K562 (cell line): Measurements from ENCODE around the gene PTGFR.

Source experiments
- BHLHE40 ChIP-seq: IDR thresholded peaks from 2 replicates; pipeline ENCODE4 v1.6.1; 2011; ENCODE audit warnings: low read length, improper control_type of control experiment
- CEBPG ChIP-seq, 3 experiments: fragments of 200-800 bp in 1 of 3; sonication (Bioruptor generic) in 1 of 3; sonication (generic) in 1 of 3; formaldehyde crosslinking in 1 of 3; IDR thresholded peaks in 2 of 3; conservative IDR thresholded peaks in 1 of 3; 2 replicates each; pipeline versions ENCODE4 v1.6.1 to v1.8.0; 2016 to 2022; ENCODE audit warnings: missing compliant biosample characterization in 2 of 3, missing genetic modification characterization in 2 of 3, mild to moderate bottlenecking in 1 of 3, missing genetic modification reagents in 1 of 3
- CREB1 ChIP-seq, 2 experiments: sonication (generic) in 1 of 2; formaldehyde crosslinking in 1 of 2; IDR thresholded peaks; 2 replicates each; pipeline versions ENCODE4 v1.6.1 to v1.8.0; 2012 to 2022; ENCODE audit warnings: inconsistent platforms in 1 of 2, mild to moderate bottlenecking in 1 of 2, missing genetic modification reagents in 1 of 2, moderate library complexity in 1 of 2
- ELF1 ChIP-seq: fragments of 200-800 bp; sonication (Bioruptor generic); IDR thresholded peaks from 2 replicates; pipeline ENCODE4 v1.6.1; 2016; ENCODE audit warnings: missing genetic modification characterization, missing compliant biosample characterization
- EZH2 ChIP-seq: IDR thresholded peaks from 2 replicates; pipeline ENCODE4 v1.6.1; 2012; ENCODE audit warnings: low read depth, mild to moderate bottlenecking, inconsistent platforms, low read length, borderline replicate concordance
- POLR2AphosphoS2 ChIP-seq: IDR thresholded peaks from 2 replicates; pipeline ENCODE4 v1.6.1; 2012; ENCODE audit warnings: low read length, improper control_type of control experiment
- PTRF ChIP-seq: fragments of 450-650 bp; IDR thresholded peaks from 2 replicates; pipeline ENCODE4 v1.6.1; 2016; ENCODE audit warnings: mild to moderate bottlenecking, missing genetic modification characterization, missing compliant biosample characterization
- SMARCE1 ChIP-seq: fragments of 450-650 bp; IDR thresholded peaks from 2 replicates; pipeline ENCODE4 v1.7.1; 2016; ENCODE audit warnings: mild to moderate bottlenecking
- ZNF224 ChIP-seq: sonication (generic); formaldehyde crosslinking; IDR thresholded peaks from 2 replicates; pipeline ENCODE4 v1.8.0; 2022; ENCODE audit warnings: mild to moderate bottlenecking, missing genetic modification reagents
- ZNF253 ChIP-seq: fragments of 250-450 bp; sonication (Bioruptor Pico); conservative IDR thresholded peaks from 2 replicates; pipeline ENCODE4 v1.6.1; 2021; ENCODE audit warnings: mild to moderate bottlenecking
- ZNF668 ChIP-seq: fragments of 250-450 bp; sonication (Bioruptor Pico); IDR thresholded peaks from 2 replicates; pipeline ENCODE4 v1.8.0; 2022; ENCODE audit warnings: mild to moderate bottlenecking, inconsistent platforms
- TF ChIP-seq, protein P1 (sequence below), 3 experiments: IDR thresholded peaks in 2 of 3; conservative IDR thresholded peaks in 1 of 3; 2 replicates each; pipeline ENCODE4 v1.5.1; 2011 to 2012; ENCODE audit warnings: low read length in 3 of 3, mild to moderate bottlenecking in 3 of 3, control low read depth in 2 of 3, improper control_type of control experiment in 1 of 3, inconsistent platforms in 1 of 3, low read depth in 1 of 3, mixed read lengths in 1 of 3, moderate library complexity in 1 of 3; ENCODE audit not compliant: insufficient read depth in 2 of 3

DNA sequence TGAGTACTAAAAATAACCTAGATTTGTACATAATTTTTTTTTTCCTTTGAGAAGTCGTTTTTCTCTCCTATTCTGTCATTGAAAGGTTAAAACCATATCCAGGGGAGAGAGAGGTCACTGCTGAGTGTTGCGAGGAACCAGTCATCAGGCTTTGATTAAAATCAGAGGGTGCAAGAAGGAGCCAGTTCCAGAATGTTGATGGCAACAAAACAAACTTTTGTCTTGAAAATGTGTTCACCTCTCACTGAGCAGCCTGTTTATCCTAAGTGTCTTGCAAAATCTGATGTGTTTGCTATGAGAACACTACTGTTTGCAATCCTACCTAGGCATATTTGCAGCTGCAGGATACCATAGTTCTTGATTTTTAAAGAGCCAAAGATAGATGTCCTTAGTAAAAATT, 25.9 kb downstream of the PTGFR start:
- TF ChIP-seq ELF1 (tag) (no peak), CREB1 (IDR thresholded peaks at IDR 0.05) (no peak), CREB1 (CRISPR knock-in tag; IDR thresholded peaks at IDR 0.05) (no peak), EZH2 (no peak), BHLHE40 (no peak), SMARCE1 (no peak), CEBPG (CRISPR knock-in tag; IDR thresholded peaks at IDR 0.05) (no peak), CEBPG (tag; conservative IDR thresholded peaks at IDR 0.05 in 1 of 2, IDR thresholded peaks at IDR 0.05 in 1 of 2) (no peak), ZNF253 (no peak), ZNF224 (CRISPR knock-in tag) (no peak), ZNF668 (CRISPR knock-in tag) (no peak), POLR2AphosphoS2 (no peak), PTRF (tag) (no peak)
- TF ChIP-seq, protein P1, sequence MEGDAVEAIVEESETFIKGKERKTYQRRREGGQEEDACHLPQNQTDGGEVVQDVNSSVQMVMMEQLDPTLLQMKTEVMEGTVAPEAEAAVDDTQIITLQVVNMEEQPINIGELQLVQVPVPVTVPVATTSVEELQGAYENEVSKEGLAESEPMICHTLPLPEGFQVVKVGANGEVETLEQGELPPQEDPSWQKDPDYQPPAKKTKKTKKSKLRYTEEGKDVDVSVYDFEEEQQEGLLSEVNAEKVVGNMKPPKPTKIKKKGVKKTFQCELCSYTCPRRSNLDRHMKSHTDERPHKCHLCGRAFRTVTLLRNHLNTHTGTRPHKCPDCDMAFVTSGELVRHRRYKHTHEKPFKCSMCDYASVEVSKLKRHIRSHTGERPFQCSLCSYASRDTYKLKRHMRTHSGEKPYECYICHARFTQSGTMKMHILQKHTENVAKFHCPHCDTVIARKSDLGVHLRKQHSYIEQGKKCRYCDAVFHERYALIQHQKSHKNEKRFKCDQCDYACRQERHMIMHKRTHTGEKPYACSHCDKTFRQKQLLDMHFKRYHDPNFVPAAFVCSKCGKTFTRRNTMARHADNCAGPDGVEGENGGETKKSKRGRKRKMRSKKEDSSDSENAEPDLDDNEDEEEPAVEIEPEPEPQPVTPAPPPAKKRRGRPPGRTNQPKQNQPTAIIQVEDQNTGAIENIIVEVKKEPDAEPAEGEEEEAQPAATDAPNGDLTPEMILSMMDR (IDR thresholded peaks at IDR 0.05 in 2 of 3, conservative IDR thresholded peaks at IDR 0.05 in 1 of 3; ENCODE audit: insufficient read depth in 2 of 3, low read depth in 1 of 3, low read length in 3 of 3): no peak
